ENCODE data around the gene PACSIN1.

DNA sequence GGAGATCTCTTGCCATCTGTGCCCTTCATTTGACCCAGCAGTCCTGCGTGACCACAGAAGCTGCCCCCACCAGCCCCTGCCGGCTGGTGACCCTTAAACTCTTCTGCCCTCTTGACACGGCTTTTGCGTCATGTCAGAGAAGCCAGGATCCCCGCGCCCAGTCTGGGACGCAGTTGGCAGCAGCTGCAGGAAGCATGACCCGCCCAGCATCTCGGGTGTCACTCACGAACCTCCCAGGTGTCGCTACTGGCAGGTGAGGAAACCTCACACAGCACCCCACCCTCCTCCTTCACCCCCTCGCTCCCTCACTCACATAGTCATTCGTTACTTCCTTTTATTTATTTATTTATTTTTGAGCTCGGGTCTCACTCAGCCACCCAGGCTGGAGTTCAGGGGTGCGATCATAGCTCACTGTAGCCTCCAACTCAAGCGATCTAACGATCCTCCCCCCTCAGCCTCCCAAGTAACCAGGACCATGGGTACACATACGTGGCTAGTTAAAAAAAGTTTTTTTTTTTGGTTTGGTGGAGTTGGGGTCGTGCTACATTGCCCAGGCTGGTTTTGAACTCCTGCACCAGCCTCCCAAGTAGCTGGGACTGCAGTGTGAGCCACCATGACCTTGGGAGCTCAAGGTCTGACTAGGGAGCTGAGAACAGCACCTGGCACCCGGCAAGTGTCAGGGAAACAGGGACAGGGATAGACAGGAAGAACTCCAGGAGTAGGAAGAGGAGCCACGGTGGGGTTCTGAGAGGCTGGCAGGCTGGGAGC, 104.4 kb downstream of the PACSIN1 start:
- TF ChIP-seq ZFP30 (CRISPR knock-in tag; IDR thresholded peaks at IDR 0.05) (no peak), OSR1 (CRISPR knock-in tag; IDR thresholded peaks at IDR 0.05) (no peak)

Measured in SK-N-SH treated with all-trans-retinoic acid at 6 μM for 48 hours (cell line).